Thymus (tissue), 11 donors: ENCODE data around the gene ELMO3. TPM values are rescaled to one million over a fixed set of nuclear protein-coding genes. Genes with fewer than 3 reads are reported as not detected.

ENCODE experiments used
- DNase-seq, 9 donors: peaks; one replicate each; pipeline ENCODE4 v3.0.0-alpha.2; 2013; ENCODE audit warnings: low spot score in 9 of 9, low read depth in 6 of 9, missing footprints in 1 of 9
- H3K27ac ChIP-seq, 2 donors: one replicate each; pipeline ENCODE4 v1.5.1; 2013; ENCODE audit warnings: control low read depth in 1 of 2, low read depth in 1 of 2, low read length in 1 of 2, mild to moderate bottlenecking in 1 of 2, moderate library complexity in 1 of 2
- H3K27me3 ChIP-seq, 2 donors: one replicate each; pipeline ENCODE4 v1.5.1; 2013; ENCODE audit warnings: low read length in 1 of 2; ENCODE audit not compliant: control insufficient read depth in 2 of 2, insufficient read depth in 1 of 2
- H3K36me3 ChIP-seq, 2 donors: one replicate each; pipeline ENCODE4 v1.5.1; 2013; ENCODE audit warnings: low read length in 1 of 2, mild to moderate bottlenecking in 1 of 2, moderate library complexity in 1 of 2; ENCODE audit not compliant: control insufficient read depth in 2 of 2, insufficient read depth in 2 of 2
- H3K4me1 ChIP-seq, 2 donors: one replicate each; pipeline ENCODE4 v1.5.1; 2013; ENCODE audit warnings: low read length in 2 of 2; ENCODE audit not compliant: control insufficient read depth in 2 of 2, insufficient read depth in 2 of 2
- H3K4me3 ChIP-seq, 2 donors: one replicate each; pipeline ENCODE4 v1.5.1; 2013; ENCODE audit warnings: low read length in 2 of 2, control low read depth in 1 of 2, mild to moderate bottlenecking in 1 of 2
- H3K9me3 ChIP-seq, 2 donors: one replicate each; pipeline ENCODE4 v1.5.1; 2013; ENCODE audit warnings: low read length in 1 of 2, mild to moderate bottlenecking in 1 of 2; ENCODE audit not compliant: control insufficient read depth in 2 of 2, insufficient read depth in 1 of 2
- WGBS: extraction: QIAGEN DNeasy Blood & Tissue Kit; methylation state at CpG from one replicate; pipeline ENCODE4 v1.1.7; 2013; 5-methylcytosine and 5-hydroxymethylcytosine counted together
- polyA plus RNA-seq: library from polyadenylated mRNA; stranded (reverse); fragments of 200-250 nt; gene quantifications from one replicate; pipeline ENCODE4 v1.2.3, GENCODE V29; 2013
- total RNA-seq: library from RNA; stranded (reverse); fragments of 120-200 nt; gene quantifications from one replicate; pipeline ENCODE4 v1.2.4, GENCODE V29; 2013
- donor health status: healthy.

The ELMO3 gene
- total and polyA plus RNA-seq, 2 donors: 2.3 to 15.3 TPM

DNA sequence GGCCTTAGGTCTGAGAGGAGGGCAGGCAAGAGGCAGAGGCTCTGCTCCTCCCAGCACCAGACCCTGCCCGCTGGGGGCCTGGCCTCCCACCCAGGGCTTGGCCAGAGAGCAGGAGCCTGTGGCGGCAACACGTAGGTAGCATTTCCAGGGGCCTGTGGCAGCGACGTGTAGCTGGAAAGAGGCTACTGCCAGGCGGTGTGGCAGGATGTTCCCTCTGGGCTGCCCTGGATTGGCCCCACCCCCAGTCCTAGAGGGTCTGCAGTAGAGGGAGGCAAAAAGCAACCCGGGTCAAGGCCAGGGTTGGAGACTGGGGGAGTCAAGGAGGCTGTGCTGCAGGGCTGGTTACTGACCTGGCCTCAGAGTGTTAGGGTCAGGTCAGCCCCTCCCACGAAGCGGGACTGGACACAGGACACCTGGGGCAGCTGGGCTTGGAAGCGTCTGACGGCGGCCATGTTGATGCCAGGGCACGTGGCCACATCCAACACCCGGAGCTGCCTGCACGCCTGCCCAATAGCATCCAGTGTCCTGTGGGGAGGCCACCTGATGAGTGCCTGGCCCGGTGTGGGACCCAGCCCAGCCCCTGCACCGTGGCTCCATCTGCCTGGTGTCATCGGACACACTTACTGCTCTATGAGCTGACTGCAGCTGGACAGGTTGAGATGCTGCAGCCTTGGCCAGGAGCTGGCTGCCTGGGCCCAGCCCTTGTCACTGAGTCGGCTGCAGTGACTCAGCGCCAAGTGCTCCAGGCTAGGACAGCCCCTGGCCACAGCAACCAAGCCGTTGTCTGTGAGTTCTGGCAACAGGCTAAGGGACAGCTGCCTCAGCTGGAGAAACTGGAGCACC lies 8.5 kb downstream of the ELMO3 start:
- DNase-seq: no peak
- no peak overlapping the region for H3K27ac ChIP-seq
- H3K27me3 ChIP-seq: no peaks in the 10 kb centered on the region
- no peaks in the 10 kb centered on the region for H3K4me1 ChIP-seq
- H3K4me3 ChIP-seq: no peak overlapping the region
- no peaks in the 10 kb centered on the region for H3K9me3 ChIP-seq
- 96% methylated on average over 21 of the region's 21 CpGs for WGBS
- H3K36me3 ChIP-seq: peaks cover 16 to 20% of the 10 kb centered on the region in 2 donors

DNA sequence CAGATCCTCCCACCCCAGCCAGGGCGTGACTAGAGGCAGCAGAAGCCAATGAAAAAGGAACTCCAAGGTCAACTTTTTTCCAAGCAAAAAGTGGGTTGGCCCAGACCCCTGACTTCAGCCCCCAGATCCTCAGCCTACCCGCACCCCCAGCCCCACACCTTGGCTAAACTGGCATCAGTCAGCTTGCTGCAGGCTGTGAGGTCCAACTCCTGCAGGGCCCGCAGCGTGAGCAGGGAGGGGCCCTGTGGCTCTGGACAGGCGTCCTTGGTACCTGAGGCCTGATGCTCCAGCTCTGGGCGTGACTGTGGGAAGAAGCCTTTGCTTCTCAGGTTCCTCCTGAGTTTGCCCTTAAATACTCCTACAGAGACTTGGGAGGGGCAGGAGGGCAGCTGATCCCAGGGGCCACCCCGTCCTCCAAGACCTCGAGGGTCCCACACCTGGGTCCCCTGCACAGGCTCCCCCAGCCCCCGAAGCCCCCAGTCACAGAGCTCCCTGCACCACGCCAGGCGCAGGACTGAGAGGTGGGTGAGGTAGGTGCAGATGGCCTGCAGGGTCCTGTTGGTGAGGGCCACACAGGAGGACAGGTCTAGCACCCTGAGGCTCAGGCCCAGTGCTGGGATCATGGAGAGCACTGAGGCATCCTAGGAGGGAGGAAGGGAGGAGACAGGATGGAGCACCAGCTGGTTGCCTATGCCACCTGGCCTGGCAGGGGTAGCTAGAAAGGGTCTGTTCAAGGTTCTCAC lies 9.4 kb downstream of the ELMO3 start:
- Histone ChIP-seq H3K4me3 (no peak overlapping the region), H3K4me1 (no peaks in the 10 kb centered on the region), H3K36me3 (peaks cover 12% of the 10 kb centered on the region in 2 donors), H3K9me3 (no peaks in the 10 kb centered on the region), H3K27ac (no peak overlapping the region), H3K27me3 (no peaks in the 10 kb centered on the region)
- WGBS: 97% methylated on average over 11 of the region's 11 CpGs
- no peak for DNase-seq

DNA sequence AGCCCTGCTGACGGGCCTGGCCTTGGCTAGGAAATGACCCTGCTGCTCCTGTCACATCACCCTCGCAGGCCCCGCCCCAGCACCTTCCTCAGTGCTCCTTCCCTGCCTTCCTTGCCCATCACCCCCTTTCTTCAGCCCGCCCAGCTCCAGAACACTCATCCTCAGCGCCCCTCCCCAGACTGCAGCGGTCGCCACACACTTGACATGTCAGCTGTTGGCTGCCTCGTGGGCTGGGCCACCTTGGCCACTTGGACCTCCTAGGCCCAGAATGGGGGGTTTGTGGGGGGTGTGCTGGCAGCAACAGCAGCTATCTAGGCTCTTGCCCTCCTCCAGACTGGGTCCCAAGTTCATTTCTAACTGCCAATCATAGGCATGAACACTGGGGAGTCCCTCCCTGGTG lies 10.6 kb downstream of the ELMO3 start:
- peaks cover 0 to 6% of the 10 kb centered on the region in 2 donors for H3K36me3 ChIP-seq
- H3K27ac ChIP-seq: no peak overlapping the region
- no peaks in the 10 kb centered on the region for H3K27me3 ChIP-seq
- no peaks in the 10 kb centered on the region for H3K9me3 ChIP-seq
- no peak overlapping the region for H3K4me3 ChIP-seq
- no peak for DNase-seq
- H3K4me1 ChIP-seq: no peaks in the 10 kb centered on the region
- 96% methylated on average over 8 of the region's 8 CpGs for WGBS

DNA sequence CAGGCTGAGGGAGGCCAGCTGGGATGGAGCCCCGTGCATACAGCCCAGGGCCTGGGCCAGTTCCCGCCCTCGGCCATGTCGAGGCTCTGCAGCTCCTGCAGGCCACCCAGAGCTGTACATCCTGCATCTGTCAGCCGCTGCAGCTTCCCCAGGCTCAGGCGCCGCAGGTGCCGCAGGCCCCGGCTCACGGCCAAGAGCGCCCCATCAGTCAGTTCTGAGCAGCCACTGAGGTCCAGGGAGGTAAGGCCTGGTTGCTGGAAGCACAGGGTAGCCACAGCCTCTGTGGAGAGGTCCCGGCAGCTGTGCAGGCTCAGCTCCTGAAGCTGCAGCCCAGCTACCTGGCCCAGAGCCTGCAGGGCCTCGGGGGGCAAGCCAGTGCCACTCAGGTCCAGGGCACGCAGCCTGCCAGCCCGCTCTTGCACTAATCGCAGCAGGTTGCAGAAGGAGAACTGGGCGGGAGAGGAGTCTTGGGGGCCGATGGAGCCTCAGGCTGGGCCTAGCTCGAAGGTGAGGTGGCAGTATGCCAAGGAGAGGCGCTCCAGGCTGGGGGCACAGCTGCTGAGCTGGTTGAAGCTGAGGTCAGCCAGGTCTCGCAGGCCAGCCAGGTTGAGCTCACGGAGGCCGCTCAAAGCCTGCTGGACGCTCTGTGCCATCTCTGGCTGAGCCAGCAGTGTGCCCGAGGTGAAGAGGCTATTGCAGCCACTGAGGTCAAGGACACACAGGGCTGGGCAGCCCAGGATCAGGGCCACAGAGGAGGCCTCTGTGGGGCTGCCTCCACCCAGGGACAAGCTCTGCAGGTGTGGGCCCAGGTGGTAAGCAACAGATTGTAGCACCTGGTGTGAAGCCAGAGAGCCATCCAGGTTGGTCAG lies 11.4 kb downstream of the ELMO3 start:
- peaks cover 0 to 6% of the 10 kb centered on the region in 2 donors for H3K36me3 ChIP-seq
- H3K4me3 ChIP-seq: no peak overlapping the region
- 97% methylated on average over 25 of the region's 25 CpGs for WGBS
- no peaks in the 10 kb centered on the region for H3K27me3 ChIP-seq
- no peaks in the 10 kb centered on the region for H3K4me1 ChIP-seq
- no peak for DNase-seq
- H3K9me3 ChIP-seq: no peaks in the 10 kb centered on the region
- no peak overlapping the region for H3K27ac ChIP-seq

DNA sequence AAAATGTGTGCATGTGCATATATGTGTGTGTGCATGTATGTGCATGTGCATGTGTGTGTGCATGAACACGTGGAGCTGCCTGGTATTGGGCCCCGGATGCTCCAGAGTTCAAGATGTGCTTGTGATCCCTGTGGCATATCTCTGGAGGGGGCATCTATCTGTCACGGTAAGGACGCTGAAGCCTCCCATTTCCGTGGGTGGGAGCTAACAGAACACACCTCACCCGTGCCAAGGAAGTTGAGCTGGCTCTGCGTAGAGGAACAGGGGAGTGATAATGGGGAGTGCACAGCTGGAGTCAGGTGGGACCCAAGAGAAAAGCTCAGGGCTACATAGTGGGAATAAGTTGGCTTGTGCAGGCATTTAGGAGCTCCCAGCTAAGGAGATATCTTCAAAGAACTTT lies 12.7 kb downstream of the ELMO3 start:
- DNase-seq: no peak
- no peak overlapping the region for H3K27ac ChIP-seq
- peaks cover 0 to under 1% of the 10 kb centered on the region in 2 donors for H3K36me3 ChIP-seq
- no peak overlapping the region for H3K4me3 ChIP-seq
- H3K27me3 ChIP-seq: no peaks in the 10 kb centered on the region
- no peaks in the 10 kb centered on the region for H3K9me3 ChIP-seq
- 93% methylated on average over 7 of the region's 7 CpGs for WGBS
- H3K4me1 ChIP-seq: no peaks in the 10 kb centered on the region

DNA sequence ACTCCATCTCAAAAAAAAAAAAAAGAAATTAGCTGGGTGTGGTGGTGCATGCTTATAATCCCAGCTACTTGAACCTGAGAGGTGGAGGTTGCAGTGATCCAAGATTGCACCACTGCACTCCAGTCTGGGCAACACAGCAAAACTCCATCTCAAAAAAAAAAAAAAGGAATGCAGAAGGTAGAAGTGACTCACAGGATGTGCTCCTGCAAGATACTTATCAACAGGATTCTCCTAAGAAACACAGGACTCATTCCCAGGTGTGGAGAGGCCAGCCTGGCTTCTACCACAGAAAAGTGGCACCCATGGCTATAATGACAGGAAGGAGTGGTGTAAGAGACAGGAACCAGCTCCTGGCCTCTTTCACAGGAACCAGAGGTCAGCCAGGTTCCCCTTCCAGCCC lies 13.8 kb downstream of the ELMO3 start:
- Histone ChIP-seq H3K27me3 (no peaks in the 10 kb centered on the region), H3K27ac (no peak overlapping the region), H3K9me3 (no peaks in the 10 kb centered on the region), H3K4me1 (no peaks in the 10 kb centered on the region), H3K4me3 (no peak overlapping the region), H3K36me3 (no peaks in the 10 kb centered on the region)
- no peak for DNase-seq

DNA sequence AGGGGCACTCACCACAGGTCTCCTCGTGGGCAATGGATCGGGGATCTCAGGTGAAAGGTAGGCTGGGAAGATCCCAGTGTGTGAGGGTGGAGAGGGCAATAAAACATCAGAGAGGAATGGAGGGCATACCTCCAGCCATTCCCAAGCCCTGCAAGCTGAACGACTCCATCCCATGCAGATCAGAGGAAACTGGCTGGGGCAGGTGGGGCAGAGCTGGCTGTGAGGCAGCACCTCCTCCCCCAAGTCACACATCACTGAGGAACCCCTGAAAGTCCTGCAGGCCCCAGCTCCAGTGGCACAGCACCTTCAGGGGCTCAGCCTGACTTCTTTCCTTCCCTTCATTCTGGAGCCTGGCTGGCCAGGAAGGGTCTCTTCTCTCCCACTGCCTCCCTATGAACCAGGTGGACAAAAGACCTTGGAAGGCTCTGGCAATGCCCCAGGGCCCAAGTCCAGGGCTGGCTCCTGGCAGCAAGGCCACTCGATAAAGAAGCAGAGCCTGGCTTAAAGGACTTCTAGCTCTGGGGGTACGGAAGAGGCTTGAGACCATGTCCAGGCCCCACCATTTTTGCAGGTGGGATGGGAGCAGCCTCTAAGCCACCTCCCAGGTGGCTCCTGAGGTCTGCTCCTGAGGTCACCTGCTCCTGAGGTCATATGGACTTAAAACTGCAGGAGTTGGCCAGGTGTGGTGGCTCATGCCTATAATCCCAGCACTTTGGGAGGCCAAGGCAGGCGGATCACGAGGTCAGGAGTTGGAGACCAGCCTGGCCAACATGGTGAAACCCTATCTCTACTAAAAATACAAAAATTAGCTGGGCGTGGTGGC lies 14.5 kb downstream of the ELMO3 start:
- no peak overlapping the region for H3K27ac ChIP-seq
- H3K4me1 ChIP-seq: no peaks in the 10 kb centered on the region
- no peaks in the 10 kb centered on the region for H3K9me3 ChIP-seq
- no peak overlapping the region for H3K4me3 ChIP-seq
- WGBS: 94% methylated on average over 8 of the region's 8 CpGs
- H3K36me3 ChIP-seq: no peaks in the 10 kb centered on the region
- DNase-seq: no peak
- no peaks in the 10 kb centered on the region for H3K27me3 ChIP-seq

DNA sequence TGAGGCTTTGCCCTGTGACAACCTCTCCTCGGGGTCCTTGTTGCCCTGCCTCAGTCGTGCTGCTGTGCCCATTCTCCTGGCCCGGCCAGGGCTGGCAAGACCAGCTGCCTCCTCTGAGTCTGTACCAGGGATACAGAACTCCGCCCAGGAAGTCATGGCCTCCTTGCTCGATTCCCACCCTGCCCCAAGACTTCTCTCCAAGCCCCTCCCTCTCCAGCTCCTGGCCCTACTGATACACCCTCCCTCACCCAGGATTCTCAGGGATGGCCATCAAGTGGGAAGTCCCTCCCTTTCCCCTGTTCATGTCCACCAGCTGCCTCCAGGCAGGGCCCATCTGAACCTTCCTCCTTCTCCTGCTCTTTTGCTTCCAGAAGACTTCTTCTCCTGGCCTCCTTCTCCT lies 16.8 kb downstream of the ELMO3 start:
- H3K4me1 ChIP-seq: no peaks in the 10 kb centered on the region
- no peak for DNase-seq
- no peaks in the 10 kb centered on the region for H3K36me3 ChIP-seq
- H3K4me3 ChIP-seq: no peak overlapping the region
- whole genome bisulfite sequencing: 80% methylated on average over 5 of the region's 5 CpGs
- H3K27ac ChIP-seq: no peak overlapping the region
- H3K9me3 ChIP-seq: no peaks in the 10 kb centered on the region
- H3K27me3 ChIP-seq: no peaks in the 10 kb centered on the region
